ENCODE data around the gene VEGFA.
"Not testable (repeated sequence)": the region's sequence is repeated elsewhere in the genome, so short reads cannot be mapped to it uniquely, and the experiment has no call there.

VEGFA gene

GRCh38 chr6:43803055-43803782, 33.2 kb downstream of the VEGFA start:
- no peak for DNase-seq (ENCODE audit: low read depth in 2 of 2)

GRCh38 chr6:43803783-43804549, 34.0 kb downstream of the VEGFA start:
- no peak for DNase-seq (ENCODE audit: low read depth in 2 of 2)

DNA sequence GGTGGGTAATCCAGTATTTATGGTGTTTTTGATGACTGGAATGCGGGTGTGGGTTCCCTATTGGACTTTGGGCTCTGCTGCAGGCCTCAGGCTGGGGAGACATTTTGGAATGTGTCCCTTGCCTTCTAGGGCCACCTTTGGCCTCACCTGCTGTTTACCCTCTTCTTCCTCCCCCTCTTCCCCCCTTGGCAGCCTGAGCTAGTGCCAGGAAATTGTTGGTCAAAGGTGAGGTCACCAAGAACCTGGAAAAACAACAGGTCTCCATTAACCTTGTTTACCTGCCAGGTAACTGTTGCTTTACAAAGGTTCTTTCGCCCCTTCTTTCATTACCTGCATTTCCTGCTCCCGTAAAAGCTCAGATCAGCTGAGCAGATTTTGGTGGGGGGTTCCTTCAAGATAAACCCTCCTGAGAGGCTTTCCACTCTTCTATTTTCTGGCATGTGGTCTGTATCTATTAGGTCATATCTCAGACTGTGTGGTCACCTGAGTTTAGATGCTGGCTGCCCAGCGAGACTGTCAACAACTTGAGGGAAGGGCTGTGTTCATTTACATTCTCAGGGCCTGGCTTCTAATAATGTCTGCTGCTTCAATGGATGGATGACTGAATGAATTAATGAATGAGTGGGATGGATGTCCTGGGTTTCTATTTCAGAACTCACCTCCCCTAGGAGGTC, 34.7 kb downstream of the VEGFA start:
- no peak for DNase-seq (ENCODE audit: low read depth in 2 of 2)

- DNase-seq (ENCODE audit: low read depth in 2 of 2) = no peak
Observed at GRCh38 chr6:43805699-43806042, 35.7 kb downstream of the VEGFA start.

DNA sequence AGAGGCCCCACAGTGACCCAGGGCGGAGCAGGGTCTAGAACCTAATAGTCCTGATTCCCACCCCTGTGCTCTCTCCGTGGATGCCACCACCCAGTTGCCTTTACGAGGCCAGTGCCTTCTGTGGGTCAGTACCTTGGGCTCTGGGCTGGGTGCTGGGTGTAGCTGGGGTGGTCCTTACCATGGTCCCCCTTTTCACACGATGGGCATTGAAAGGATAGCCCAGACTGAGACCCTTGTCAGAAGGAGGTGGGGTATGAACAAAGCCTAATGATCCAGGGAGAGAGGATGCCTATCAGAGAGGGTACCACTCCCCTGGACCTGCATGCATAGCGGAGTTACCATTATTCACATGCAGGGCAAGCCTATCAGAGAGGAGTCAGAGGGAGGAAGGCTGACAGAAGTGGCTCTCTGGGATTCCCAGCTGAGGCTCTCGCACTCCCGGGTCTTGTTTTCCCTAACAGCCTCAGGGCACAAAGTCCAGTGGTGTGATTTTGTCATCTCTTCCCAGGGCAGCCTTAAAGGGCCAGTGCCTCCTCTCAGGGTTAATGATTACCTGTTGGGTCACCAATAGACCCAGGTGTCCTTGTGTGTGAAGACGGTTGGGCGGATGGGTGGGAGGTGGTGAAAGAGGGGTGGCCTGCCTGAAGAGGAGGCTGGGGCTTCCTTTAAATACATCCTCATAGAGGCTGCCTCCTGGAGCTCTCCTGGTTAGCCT, 36.2 kb downstream of the VEGFA start:
- no peak for DNase-seq (ENCODE audit: low read depth in 2 of 2)

DNA sequence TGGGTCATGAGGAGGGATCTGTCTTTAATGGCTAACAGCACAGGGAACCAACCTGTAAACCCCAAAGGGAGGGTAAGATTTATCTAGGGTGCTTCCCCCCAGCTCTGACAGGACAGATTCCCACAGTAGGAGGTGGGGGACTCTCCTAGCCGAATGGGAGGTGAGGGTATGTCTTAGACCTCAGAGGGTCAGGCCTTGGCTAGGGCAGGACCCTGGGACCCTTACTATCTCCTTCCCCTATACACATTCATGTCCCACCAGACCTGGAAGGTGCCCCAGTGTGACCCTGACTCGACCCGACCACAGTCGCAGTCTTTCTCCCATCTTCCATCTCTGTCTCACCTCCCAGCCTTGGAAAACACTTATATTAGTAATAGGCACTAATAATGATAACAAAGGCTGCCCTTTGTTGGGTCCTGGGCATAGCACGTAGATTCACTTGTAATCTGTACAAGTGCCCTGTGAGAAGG, 36.8 kb downstream of the VEGFA start:
- DNase-seq (ENCODE audit: low read depth in 2 of 2) = no peak

GRCh38 chr6:43807228-43808061, 37.4 kb downstream of the VEGFA start:
- DNase-seq (ENCODE audit: low read depth in 2 of 2) = no peak

DNA sequence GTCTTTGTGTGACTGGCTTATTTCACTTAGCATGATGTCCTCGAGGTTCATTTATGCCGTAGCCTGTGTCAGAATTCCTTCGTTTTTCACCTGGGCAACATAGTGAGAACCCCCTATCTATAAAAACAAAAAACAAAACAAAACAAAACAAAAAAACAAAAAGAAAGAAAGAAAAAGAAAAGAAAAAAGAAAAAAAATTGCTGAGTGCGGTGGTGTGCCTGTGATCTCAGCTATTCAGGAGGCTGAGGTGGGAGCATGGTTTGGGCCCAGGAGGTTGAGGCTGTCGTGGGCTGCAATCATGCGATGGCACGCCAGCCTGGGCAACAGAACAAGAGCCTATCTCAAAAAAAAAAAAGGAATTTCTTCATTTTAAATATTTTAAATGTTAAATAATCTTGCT, 38.4 kb downstream of the VEGFA start:
- DNase-seq (ENCODE audit: low read depth in 2 of 2) = no peak

GRCh38 chr6:43809417-43810305, 39.6 kb downstream of the VEGFA start:
- no peak for DNase-seq (ENCODE audit: low read depth in 2 of 2)

DNA sequence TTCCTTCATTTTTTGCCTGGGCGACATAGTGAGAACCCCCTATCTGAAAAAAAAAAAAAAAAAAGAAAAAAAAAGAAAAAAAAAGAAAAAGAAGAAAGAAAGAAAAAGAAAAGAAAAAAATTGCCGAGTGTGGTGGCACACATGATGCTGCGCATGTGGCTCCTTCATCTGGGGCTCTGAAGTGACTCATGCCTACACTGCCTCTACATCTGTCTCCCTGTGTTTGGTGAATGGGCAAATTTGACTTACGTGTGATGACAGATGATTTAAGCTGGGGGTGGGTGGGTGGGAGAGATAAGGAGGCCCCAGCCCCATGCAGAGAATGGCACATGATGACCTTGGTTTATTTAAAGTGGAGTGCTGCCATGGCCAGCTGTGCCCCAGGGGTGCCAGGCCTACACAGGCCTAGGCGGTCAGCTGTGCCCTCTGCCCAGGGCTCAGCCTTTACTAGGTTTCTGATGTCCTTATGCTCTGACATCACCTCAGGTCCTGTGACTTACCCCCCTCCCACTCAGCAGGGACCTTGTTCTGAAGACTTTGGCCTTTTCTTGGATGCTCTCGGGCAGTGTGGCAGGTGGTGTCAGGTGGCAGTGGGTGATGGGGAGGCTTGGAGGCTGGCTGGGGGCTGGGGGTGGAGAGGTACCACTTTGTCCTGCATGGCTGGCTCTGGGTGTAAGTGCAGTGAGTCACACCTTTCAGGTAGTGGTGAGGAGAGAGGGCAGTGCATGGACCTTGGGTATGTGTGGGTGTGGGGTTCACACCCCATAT, 41.1 kb downstream of the VEGFA start:
- DNase-seq (ENCODE audit: low read depth in 2 of 2) = no peak

DNA sequence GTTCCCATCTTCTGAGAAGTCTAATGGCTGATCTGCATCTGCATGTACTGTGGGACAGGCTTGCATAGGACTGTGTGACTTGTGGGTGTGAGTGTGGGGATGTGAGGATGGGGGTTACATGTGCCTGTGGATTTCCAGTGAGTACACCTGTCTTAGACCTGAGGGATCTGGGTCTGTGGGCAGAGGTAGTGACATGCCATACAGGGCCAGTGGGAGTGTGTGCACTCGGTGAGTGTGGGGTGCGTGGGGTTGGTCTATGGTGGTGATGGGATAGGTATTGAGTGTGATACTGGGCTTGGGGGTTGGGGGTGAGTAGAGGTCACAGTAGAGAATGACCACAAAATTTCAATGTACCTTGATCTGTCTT, 41.7 kb downstream of the VEGFA start:
- DNase-seq (ENCODE audit: low read depth in 2 of 2) = no peak

- no peak for DNase-seq (ENCODE audit: low read depth in 2 of 2)
Observed at GRCh38 chr6:43812850-43813578, 43.0 kb downstream of the VEGFA start.

DNA sequence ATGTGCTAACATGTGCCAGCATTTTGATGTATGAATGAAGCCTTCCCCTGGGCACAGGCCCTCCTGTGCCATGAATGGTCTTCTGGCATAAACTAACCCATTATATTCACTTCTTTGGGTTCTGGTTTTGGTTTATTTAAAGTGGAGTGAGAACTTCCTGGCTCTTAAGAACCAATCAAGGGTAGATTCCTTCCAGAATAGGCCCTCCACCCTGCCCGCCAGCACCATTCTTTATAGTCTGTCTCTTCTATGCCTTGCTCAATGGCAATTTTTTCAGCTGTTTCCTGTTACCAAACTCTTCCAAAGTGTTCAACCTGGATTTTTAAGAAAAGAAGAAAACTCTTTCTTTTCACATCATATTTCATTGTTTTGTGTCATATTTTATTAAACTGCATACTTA, 44.1 kb downstream of the VEGFA start:
- no peak for DNase-seq (ENCODE audit: low read depth in 2 of 2)

DNA sequence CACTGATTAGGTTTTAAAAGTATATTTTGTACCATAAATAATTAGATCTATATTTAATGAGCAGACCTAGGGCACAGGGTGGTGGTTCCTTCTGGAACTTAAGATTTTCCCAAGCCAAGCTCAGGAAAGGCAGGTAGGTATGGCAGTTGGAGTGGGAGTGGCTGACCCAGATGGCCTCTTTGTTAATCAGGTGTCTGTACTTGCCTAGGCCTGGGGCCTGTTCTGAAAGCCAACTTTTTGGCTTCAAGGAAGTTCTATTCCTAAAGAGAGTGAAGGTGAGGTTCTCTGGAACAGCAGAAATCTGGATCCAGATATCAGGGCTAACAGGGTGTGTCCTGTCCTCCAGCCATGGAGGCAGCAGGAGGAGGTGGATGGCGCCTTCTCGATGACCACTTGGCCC, 44.9 kb downstream of the VEGFA start:
- no peak for DNase-seq (ENCODE audit: low read depth in 2 of 2)

DNA sequence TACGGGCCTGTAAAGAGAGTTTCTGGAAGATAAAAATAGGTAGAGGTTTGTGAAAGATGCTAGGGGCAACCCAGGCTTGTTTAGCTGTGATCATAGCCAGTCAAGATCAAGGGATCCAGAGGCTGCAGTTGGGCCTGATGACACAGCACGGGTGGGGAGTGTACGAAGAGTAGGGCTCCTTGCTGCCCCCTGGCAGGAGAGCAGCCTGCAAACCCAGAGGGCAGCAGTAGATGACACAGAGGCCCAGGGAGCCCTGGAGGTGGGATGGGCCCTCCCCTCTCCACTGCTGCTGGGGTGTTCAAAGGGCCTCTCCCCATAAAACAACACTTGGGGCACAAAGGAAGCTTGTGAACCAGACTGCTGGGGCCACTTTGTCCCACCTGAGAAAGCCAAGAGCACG, 47.2 kb downstream of the VEGFA start:
- DNase-seq (ENCODE audit: low read depth in 2 of 2) = no peak

- not testable (repeated sequence) for DNase-seq (ENCODE audit: low read depth in 2 of 2)
Observed at GRCh38 chr6:43818973-43819372, 49.0 kb downstream of the VEGFA start.

- DNase-seq (ENCODE audit: low read depth in 2 of 2) = no peak
Observed at GRCh38 chr6:43819958-43820357, 49.9 kb downstream of the VEGFA start.

DNA sequence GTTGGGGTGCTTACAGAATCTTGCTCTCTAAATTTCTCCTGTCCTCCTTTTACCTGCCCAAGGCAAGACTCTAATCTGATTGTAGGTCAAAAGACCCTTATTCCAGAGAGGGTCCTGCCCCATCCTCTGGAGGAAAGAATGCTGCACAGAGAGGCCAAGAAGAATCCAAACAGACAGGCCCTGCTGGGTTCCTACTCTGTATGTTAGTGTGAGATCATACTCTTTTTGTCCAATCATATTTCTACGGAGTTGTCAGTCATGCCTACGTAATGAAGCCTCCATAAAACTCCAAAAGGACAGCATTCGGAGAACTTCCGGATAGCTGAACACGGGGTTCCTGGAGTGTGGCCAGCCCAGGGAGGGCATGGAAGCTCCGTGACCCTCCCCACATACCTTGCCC, 50.5 kb downstream of the VEGFA start:
- DNase-seq (ENCODE audit: low read depth in 2 of 2) = no peak
